Sigmoid colon (tissue), 7 donors: ENCODE measurements around the gene WDFY2. TPM values are rescaled to one million over a fixed set of nuclear protein-coding genes. Genes with fewer than 3 reads are reported as not detected.
A peak's percentile ranks its signal among the peaks of the same experiment; 100 is the strongest.

Experiments used
- DNase-seq: peaks from one replicate; pipeline ENCODE4 v3.0.0-alpha.2; 2019
- H3K27ac ChIP-seq, 4 donors: fragments of 200-600 bp; sonication (generic); one replicate each; pipeline ENCODE4 v1.5.1; 2016 to 2019; ENCODE audit warnings: mild to moderate bottlenecking in 1 of 4
- H3K27me3 ChIP-seq, 3 donors: fragments of 200-600 bp; sonication (generic); one replicate each; pipeline ENCODE4 v1.5.1; 2019; ENCODE audit warnings: mild to moderate bottlenecking in 1 of 3
- H3K36me3 ChIP-seq, 4 donors: fragments of 200-600 bp; sonication (generic); one replicate each; pipeline ENCODE4 v1.5.1; 2016 to 2019
- H3K4me1 ChIP-seq, 4 donors: fragments of 200-600 bp; sonication (generic); one replicate each; pipeline ENCODE4 v1.5.1; 2017 to 2019
- H3K4me3 ChIP-seq, 4 donors: fragments of 200-600 bp; sonication (generic); one replicate each; pipeline ENCODE4 v1.5.1; 2017 to 2019; ENCODE audit warnings: mild to moderate bottlenecking in 2 of 4, moderate library complexity in 1 of 4
- H3K9me3 ChIP-seq, 4 donors: fragments of 200-600 bp in 3 of 4; sonication (generic) in 3 of 4; one replicate each; pipeline versions ENCODE4 v1.5.1 to v1.6.1; 2013 to 2019
- CTCF ChIP-seq, 4 experiments: fragments of 450-650 bp in 3 of 4; fragments of 200-600 bp in 1 of 4; IDR thresholded peaks; one replicate each; pipeline ENCODE4 v1.5.1; 2016 to 2019; ENCODE audit warnings: antibody characterized with exemption in 4 of 4, mild to moderate bottlenecking in 3 of 4, moderate library complexity in 2 of 4
- EP300 ChIP-seq, 4 donors: sonication (generic); formaldehyde crosslinking; IDR thresholded peaks; one replicate each; pipeline ENCODE4 v1.6.1; 2017; ENCODE audit warnings: antibody characterized with exemption in 4 of 4
- POLR2A ChIP-seq, 2 donors: fragments of 450-650 bp; IDR thresholded peaks; one replicate each; pipeline ENCODE4 v1.6.1; 2016; ENCODE audit warnings: antibody characterized with exemption in 2 of 2, mild to moderate bottlenecking in 2 of 2, moderate library complexity in 2 of 2
- POLR2AphosphoS5 ChIP-seq, 4 donors: sonication (generic); formaldehyde crosslinking; IDR thresholded peaks; one replicate each; pipeline ENCODE4 v1.6.1; 2017; ENCODE audit warnings: antibody characterized with exemption in 4 of 4
- WGBS, 2 donors: extraction: QIAGEN DNeasy Blood & Tissue Kit; methylation state at CpG; one replicate each; pipeline ENCODE4 v1.1.7; 2013; 5-methylcytosine and 5-hydroxymethylcytosine counted together
- intact Hi-C: fragments of 100-400 bp; cut with DNase I; formaldehyde crosslinking; loops from one replicate; pipeline ENCODE4 v1.15.1; 2023
- polyA plus RNA-seq, 3 donors: library from polyadenylated mRNA; stranded (reverse); fragments of 200-250 nt; gene quantifications; one replicate each; pipeline ENCODE4 v1.2.3, GENCODE V29; 2013
- total RNA-seq, 4 donors: library from RNA; depleted of rRNA; stranded (reverse); fragments of >200 nt; gene quantifications; one replicate each; pipeline ENCODE4 v1.1.0, GENCODE V29; 2016
- donor health status: healthy with polysubstance abuse.
- donor health status: Bipolar disorder and iron deficiency.
- donor health status: healthy.

The WDFY2 gene
- total and polyA plus RNA-seq, 7 donors: 0.60 to 18.3 (median 7.3) TPM

- WGBS, 2 donors: 31 to 63% methylated on average over 7 of the region's 7 CpGs
- TF ChIP-seq POLR2A (IDR thresholded peaks at IDR 0.05) (no peak), POLR2AphosphoS5 (IDR thresholded peaks at IDR 0.05) (no peak), EP300 (IDR thresholded peaks at IDR 0.05) (no peak), CTCF (IDR thresholded peaks at IDR 0.05) (no peak)
- peaks cover 0 to 17% (median 0%) of the 10 kb centered on the region in 4 donors for H3K36me3 ChIP-seq
- no peaks in the 10 kb centered on the region for H3K9me3 ChIP-seq
- peaks cover 0 to 54% (median 45%) of the 10 kb centered on the region in 4 donors for H3K4me1 ChIP-seq
- DNase-seq: peak; percentile 92
- H3K27ac ChIP-seq: peak overlapping the region; percentile 91 to 99 (median 97)
- intact Hi-C loops: loop anchor here (2.0 to 10.0 kb wide), 4 partner anchors 64 to 1677 kb away; partner anchors contain the start of genes FAM124A and WDFY2
- no peaks in the 10 kb centered on the region for H3K27me3 ChIP-seq
- no peak overlapping the region for H3K4me3 ChIP-seq
Measured at GRCh38 chr13:51801631-51802099, 217.4 kb downstream of the WDFY2 start.

- Histone ChIP-seq H3K27ac (peak overlapping the region; percentile 91 to 99 (median 97)), H3K4me1 (peaks cover 0 to 54% (median 45%) of the 10 kb centered on the region in 4 donors), H3K9me3 (no peaks in the 10 kb centered on the region), H3K4me3 (peak overlapping the region; percentile 52 to 83 (median 67)), H3K36me3 (peaks cover 0 to 6% (median 0%) of the 10 kb centered on the region in 4 donors), H3K27me3 (no peaks in the 10 kb centered on the region)
- peak; percentile 76 for DNase-seq
- 49 to 55% methylated on average over 9 of the region's 9 CpGs for WGBS, 2 donors
- intact Hi-C loops: loop anchor here (2.0 to 10.0 kb wide), 4 partner anchors 66 to 1678 kb away; partner anchors contain the start of genes FAM124A and WDFY2
- TF ChIP-seq CTCF (IDR thresholded peaks at IDR 0.05) (no peak), EP300 (IDR thresholded peaks at IDR 0.05) (no peak), POLR2A (IDR thresholded peaks at IDR 0.05) (no peak), POLR2AphosphoS5 (IDR thresholded peaks at IDR 0.05) (no peak)
Measured at GRCh38 chr13:51802631-51803418, 218.6 kb downstream of the WDFY2 start.

GRCh38 chr13:51803422-51804294 is 219.4 kb downstream of the WDFY2 start, which contains the start of gene DHRS12:
Gene DHRS12 (minus strand): TSS chr13:51804163. CDS start chr13:51799659, 4,504 bp downstream.
- Histone ChIP-seq H3K9me3 (no peaks in the 10 kb centered on the region), H3K4me1 (peaks cover 0 to 54% (median 45%) of the 10 kb centered on the region in 4 donors), H3K27me3 (no peaks in the 10 kb centered on the region), H3K36me3 (peaks cover 0 to 1% (median 0%) of the 10 kb centered on the region in 4 donors), H3K27ac (peak within 1 kb of the TSS; percentile 91 to 99 (median 97)), H3K4me3 (peak within 1 kb of the TSS; percentile 52 to 83 (median 67))
- intact Hi-C loops: loop anchor here (1.0 to 10.0 kb wide), 5 partner anchors 66 to 1679 kb away; partner anchors contain the start of genes FAM124A, INTS6 and WDFY2
- TF ChIP-seq EP300 (IDR thresholded peaks at IDR 0.05) (peak in 2 of 4 donors; percentile 31 to 45), CTCF (IDR thresholded peaks at IDR 0.05) (no peak), POLR2AphosphoS5 (IDR thresholded peaks at IDR 0.05) (peak; percentile 89 to 93 (median 92)), POLR2A (IDR thresholded peaks at IDR 0.05) (peak; percentile 83 to 86)
- WGBS, 2 donors: 1% methylated on average over 91 of the region's 91 CpGs
- peak; percentile 97 for DNase-seq
